ENCODE data around the gene PTGFRN.
A peak's percentile ranks its signal among the peaks of the same experiment; 100 is the strongest.

The PTGFRN gene

DNA sequence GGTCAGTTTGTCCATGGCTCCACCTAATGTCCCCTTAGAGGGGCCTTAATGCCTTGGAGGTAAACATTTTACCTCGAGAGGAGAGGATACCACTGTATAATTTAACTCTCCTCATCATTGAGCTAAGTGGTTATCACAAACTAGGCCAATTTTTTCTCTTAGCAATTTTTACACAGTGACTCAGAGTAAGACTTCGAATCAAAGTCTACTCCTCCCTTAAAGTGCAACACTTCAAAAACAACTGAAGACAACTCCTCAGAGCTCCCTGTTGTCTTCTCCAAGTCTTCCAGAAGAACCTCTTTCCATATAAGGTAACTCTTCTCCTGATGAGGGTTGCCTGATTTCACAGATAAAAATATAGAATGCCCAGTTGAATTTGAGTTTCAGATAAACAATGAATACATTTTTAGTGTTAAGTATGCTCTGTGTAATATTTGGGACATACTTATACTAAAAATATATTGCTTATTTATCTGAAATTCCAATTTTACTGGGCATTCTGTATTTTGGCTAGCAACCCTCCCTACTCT is 4.9 kb upstream of the PTGFRN start:
- no CpG with 5 or more reads among the region's 2 CpGs for WGBS, 2 donors (ENCODE audit: extremely low coverage in 2 of 2, insufficient read length in 2 of 2, insufficient replicate concordance in 1 of 2)

DNA sequence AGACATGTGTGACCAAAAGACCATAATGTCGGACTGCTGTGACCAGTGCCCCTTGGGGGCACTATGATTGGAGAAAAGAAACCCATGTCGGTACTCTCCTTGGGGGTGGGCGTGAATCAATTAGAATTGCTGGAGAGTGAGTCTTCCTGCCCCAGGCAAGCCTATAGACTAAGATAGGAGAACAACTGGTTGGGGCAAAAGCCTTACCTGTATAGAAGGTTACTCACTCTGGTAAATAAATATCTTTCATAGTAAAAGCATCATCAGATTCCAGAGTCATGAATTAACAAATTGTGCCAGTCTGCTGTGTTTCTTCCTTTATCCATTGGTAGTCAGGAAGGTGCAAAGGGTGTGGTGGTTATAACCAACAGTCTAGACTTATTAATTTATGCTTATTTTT is 2.9 kb upstream of the PTGFRN start:
- Histone ChIP-seq H3K27ac (replicated peaks; ENCODE audit: low read length) (no peak overlapping the region), H3K9ac (ENCODE audit: low read depth, low read length, poor library complexity) (no peak overlapping the region), H2BK120ac (ENCODE audit: low read depth, low read length) (no peak overlapping the region), H3K4me1 (ENCODE audit: control insufficient read depth in 2 of 2, insufficient read depth in 1 of 2, low read depth in 1 of 2, low read length in 2 of 2) (peaks cover 11 to 18% of the 10 kb centered on the region in 2 donors), H2AK5ac (ENCODE audit: low read depth, low read length) (no peak overlapping the region), H2BK12ac (ENCODE audit: low read length) (no peak overlapping the region), H4K8ac (ENCODE audit: low read depth, low read length) (no peak overlapping the region), H2BK15ac (ENCODE audit: low read length) (no peak overlapping the region), H3K9me3 (replicated peaks in 1 of 2; ENCODE audit: control insufficient read depth in 2 of 2, insufficient read depth in 1 of 2, low read depth in 1 of 2, low read length in 2 of 2) (no peaks in the 10 kb centered on the region), H3K79me1 (ENCODE audit: low read depth, low read length) (no peaks in the 10 kb centered on the region), H3K14ac (ENCODE audit: low read length) (no peak overlapping the region), H2AFZ (ENCODE audit: low read length) (no peak overlapping the region), H4K91ac (ENCODE audit: low read depth, low read length, poor library complexity) (no peak overlapping the region), H3K4me3 (ENCODE audit: low read length in 2 of 2) (no peak overlapping the region), H3K27me3 (ENCODE audit: control insufficient read depth in 3 of 3, insufficient read depth in 3 of 3, low read depth in 1 of 3, low read length in 3 of 3) (peaks cover 0 to 40% (median 3%) of the 10 kb centered on the region in 3 experiments), H2BK5ac (ENCODE audit: low read length) (no peak overlapping the region), H3K18ac (ENCODE audit: low read length) (no peak overlapping the region), H3K4ac (ENCODE audit: low read length) (no peak overlapping the region), H3K23ac (ENCODE audit: low read depth, low read length, poor library complexity) (no peak overlapping the region), H3K36me3 (replicated peaks in 1 of 2; ENCODE audit: control insufficient read depth in 2 of 2, insufficient read depth in 2 of 2, low read length in 2 of 2) (no peaks in the 10 kb centered on the region), H3K4me2 (ENCODE audit: insufficient read depth, low read length, poor library complexity, severe bottlenecking) (no peak overlapping the region)
- WGBS, 2 donors (ENCODE audit: extremely low coverage in 2 of 2, insufficient read length in 2 of 2, insufficient replicate concordance in 1 of 2): no CpG with 5 or more reads among the region's 3 CpGs
- no peak for DNase-seq (ENCODE audit: low spot score)

More for the DNA sequence above, 4.9 kb upstream of the PTGFRN start:
- no peak for DNase-seq (ENCODE audit: low spot score)
- no peak overlapping the region for H4K8ac ChIP-seq (ENCODE audit: low read depth, low read length)
- no peak overlapping the region for H4K91ac ChIP-seq (ENCODE audit: low read depth, low read length, poor library complexity)
- H2AK5ac ChIP-seq (ENCODE audit: low read depth, low read length): no peak overlapping the region
- no peak overlapping the region for H3K4me2 ChIP-seq (ENCODE audit: insufficient read depth, low read length, poor library complexity, severe bottlenecking)
- H3K27me3 ChIP-seq (ENCODE audit: control insufficient read depth in 3 of 3, insufficient read depth in 3 of 3, low read depth in 1 of 3, low read length in 3 of 3): peaks cover 0 to 53% (median 3%) of the 10 kb centered on the region in 3 experiments
- H3K36me3 ChIP-seq (replicated peaks in 1 of 2; ENCODE audit: control insufficient read depth in 2 of 2, insufficient read depth in 2 of 2, low read length in 2 of 2): no peaks in the 10 kb centered on the region
- no peak overlapping the region for H3K18ac ChIP-seq (ENCODE audit: low read length)
- no peaks in the 10 kb centered on the region for H3K9me3 ChIP-seq (replicated peaks in 1 of 2; ENCODE audit: control insufficient read depth in 2 of 2, insufficient read depth in 1 of 2, low read depth in 1 of 2, low read length in 2 of 2)
- no peak overlapping the region for H3K9ac ChIP-seq (ENCODE audit: low read depth, low read length, poor library complexity)
- H3K14ac ChIP-seq (ENCODE audit: low read length): no peak overlapping the region
- no peak overlapping the region for H3K4me3 ChIP-seq (ENCODE audit: low read length in 2 of 2)
- no peak overlapping the region for H3K23ac ChIP-seq (ENCODE audit: low read depth, low read length, poor library complexity)
- no peak overlapping the region for H3K27ac ChIP-seq (replicated peaks; ENCODE audit: low read length)
- H3K4me1 ChIP-seq (ENCODE audit: control insufficient read depth in 2 of 2, insufficient read depth in 1 of 2, low read depth in 1 of 2, low read length in 2 of 2): peaks cover 6 to 9% of the 10 kb centered on the region in 2 donors
- no peak overlapping the region for H2BK12ac ChIP-seq (ENCODE audit: low read length)
- no peak overlapping the region for H2BK15ac ChIP-seq (ENCODE audit: low read length)
- no peak overlapping the region for H2BK120ac ChIP-seq (ENCODE audit: low read depth, low read length)
- no peak overlapping the region for H2BK5ac ChIP-seq (ENCODE audit: low read length)
- no peak overlapping the region for H3K4ac ChIP-seq (ENCODE audit: low read length)
- H2AFZ ChIP-seq (ENCODE audit: low read length): no peak overlapping the region
- H3K79me1 ChIP-seq (ENCODE audit: low read depth, low read length): no peaks in the 10 kb centered on the region

DNA sequence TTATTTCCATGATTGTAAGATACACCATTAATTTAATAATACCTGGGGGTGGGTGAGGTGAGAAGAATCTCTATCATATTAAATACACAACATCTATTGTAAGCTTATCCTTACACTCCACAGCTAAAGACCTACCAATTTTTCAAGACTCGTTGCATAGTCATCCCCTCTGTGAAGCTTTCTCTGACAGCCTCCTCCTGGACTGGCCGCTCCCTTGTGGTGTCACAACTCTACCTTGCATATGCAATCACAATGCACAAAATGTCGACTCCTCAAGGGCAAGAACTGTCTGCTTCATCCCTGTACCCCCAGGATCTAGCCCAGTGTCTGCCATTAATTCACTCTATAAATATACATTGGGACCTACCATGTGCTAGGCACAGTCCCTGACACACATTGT is 2.4 kb upstream of the PTGFRN start:
- Histone ChIP-seq H3K79me1 (ENCODE audit: low read depth, low read length) (no peaks in the 10 kb centered on the region), H3K18ac (ENCODE audit: low read length) (no peak overlapping the region), H4K8ac (ENCODE audit: low read depth, low read length) (no peak overlapping the region), H3K14ac (ENCODE audit: low read length) (no peak overlapping the region), H2AK5ac (ENCODE audit: low read depth, low read length) (no peak overlapping the region), H4K91ac (ENCODE audit: low read depth, low read length, poor library complexity) (no peak overlapping the region), H3K9ac (ENCODE audit: low read depth, low read length, poor library complexity) (peak overlapping the region; percentile 18), H3K9me3 (replicated peaks in 1 of 2; ENCODE audit: control insufficient read depth in 2 of 2, insufficient read depth in 1 of 2, low read depth in 1 of 2, low read length in 2 of 2) (no peaks in the 10 kb centered on the region), H2BK120ac (ENCODE audit: low read depth, low read length) (no peak overlapping the region), H3K23ac (ENCODE audit: low read depth, low read length, poor library complexity) (no peak overlapping the region), H2BK15ac (ENCODE audit: low read length) (no peak overlapping the region), H2AFZ (ENCODE audit: low read length) (no peak overlapping the region), H2BK5ac (ENCODE audit: low read length) (no peak overlapping the region), H3K36me3 (replicated peaks in 1 of 2; ENCODE audit: control insufficient read depth in 2 of 2, insufficient read depth in 2 of 2, low read length in 2 of 2) (no peaks in the 10 kb centered on the region), H3K4me3 (ENCODE audit: low read length in 2 of 2) (no peak overlapping the region), H3K27ac (replicated peaks; ENCODE audit: low read length) (no peak overlapping the region), H3K4ac (ENCODE audit: low read length) (no peak overlapping the region), H3K27me3 (ENCODE audit: control insufficient read depth in 3 of 3, insufficient read depth in 3 of 3, low read depth in 1 of 3, low read length in 3 of 3) (peaks cover 0 to 34% (median 3%) of the 10 kb centered on the region in 3 experiments), H3K4me2 (ENCODE audit: insufficient read depth, low read length, poor library complexity, severe bottlenecking) (no peak overlapping the region), H3K4me1 (ENCODE audit: control insufficient read depth in 2 of 2, insufficient read depth in 1 of 2, low read depth in 1 of 2, low read length in 2 of 2) (peaks cover 14 to 18% of the 10 kb centered on the region in 2 donors), H2BK12ac (ENCODE audit: low read length) (no peak overlapping the region)
- WGBS, 2 donors (ENCODE audit: extremely low coverage in 2 of 2, insufficient read length in 2 of 2, insufficient replicate concordance in 1 of 2): no CpG with 5 or more reads among the region's 3 CpGs
- DNase-seq (ENCODE audit: low spot score): no peak

DNA sequence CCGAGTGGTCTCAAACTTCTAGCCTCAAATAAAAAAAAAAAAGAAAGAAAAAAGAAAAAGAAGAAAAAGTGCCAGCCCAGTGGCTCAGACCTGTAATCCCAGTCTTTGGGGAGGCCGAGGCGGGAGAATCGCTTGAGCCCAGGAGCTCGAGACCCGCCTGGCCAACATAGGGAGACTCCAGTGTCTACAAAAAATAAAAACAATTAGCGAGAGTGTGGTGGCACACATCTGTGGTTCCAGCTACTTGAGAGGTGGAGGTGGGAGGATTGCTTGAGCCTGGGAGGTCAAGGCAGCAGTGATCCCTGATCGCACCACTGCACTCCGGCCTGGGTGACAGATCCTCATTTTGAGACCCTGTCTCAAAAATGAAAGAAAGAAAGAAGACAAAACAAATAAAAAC is 1.4 kb upstream of the PTGFRN start:
- no peak overlapping the region for H2BK15ac ChIP-seq (ENCODE audit: low read length)
- H3K4me2 ChIP-seq (ENCODE audit: insufficient read depth, low read length, poor library complexity, severe bottlenecking): no peak overlapping the region
- no peaks in the 10 kb centered on the region for H3K36me3 ChIP-seq (replicated peaks in 1 of 2; ENCODE audit: control insufficient read depth in 2 of 2, insufficient read depth in 2 of 2, low read length in 2 of 2)
- H3K4me3 ChIP-seq (ENCODE audit: low read length in 2 of 2): no peak overlapping the region
- H3K4ac ChIP-seq (ENCODE audit: low read length): no peak overlapping the region
- WGBS, 2 donors (ENCODE audit: extremely low coverage in 2 of 2, insufficient read length in 2 of 2, insufficient replicate concordance in 1 of 2): no CpG with 5 or more reads among the region's 9 CpGs
- no peak overlapping the region for H2BK12ac ChIP-seq (ENCODE audit: low read length)
- no peaks in the 10 kb centered on the region for H3K9me3 ChIP-seq (replicated peaks in 1 of 2; ENCODE audit: control insufficient read depth in 2 of 2, insufficient read depth in 1 of 2, low read depth in 1 of 2, low read length in 2 of 2)
- no peak overlapping the region for H2BK120ac ChIP-seq (ENCODE audit: low read depth, low read length)
- no peak overlapping the region for H3K23ac ChIP-seq (ENCODE audit: low read depth, low read length, poor library complexity)
- no peak overlapping the region for H2AK5ac ChIP-seq (ENCODE audit: low read depth, low read length)
- no peak for DNase-seq (ENCODE audit: low spot score)
- no peaks in the 10 kb centered on the region for H3K79me1 ChIP-seq (ENCODE audit: low read depth, low read length)
- H3K9ac ChIP-seq (ENCODE audit: low read depth, low read length, poor library complexity): no peak overlapping the region
- H3K27me3 ChIP-seq (ENCODE audit: control insufficient read depth in 3 of 3, insufficient read depth in 3 of 3, low read depth in 1 of 3, low read length in 3 of 3): peaks cover 0 to 25% (median 3%) of the 10 kb centered on the region in 3 experiments
- H4K91ac ChIP-seq (ENCODE audit: low read depth, low read length, poor library complexity): no peak overlapping the region
- H3K4me1 ChIP-seq (ENCODE audit: control insufficient read depth in 2 of 2, insufficient read depth in 1 of 2, low read depth in 1 of 2, low read length in 2 of 2): peaks cover 14 to 18% of the 10 kb centered on the region in 2 donors
- no peak overlapping the region for H2AFZ ChIP-seq (ENCODE audit: low read length)
- H3K14ac ChIP-seq (ENCODE audit: low read length): no peak overlapping the region
- no peak overlapping the region for H2BK5ac ChIP-seq (ENCODE audit: low read length)
- H3K18ac ChIP-seq (ENCODE audit: low read length): no peak overlapping the region
- no peak overlapping the region for H3K27ac ChIP-seq (replicated peaks; ENCODE audit: low read length)
- no peak overlapping the region for H4K8ac ChIP-seq (ENCODE audit: low read depth, low read length)

All from neuronal stem cell (in vitro differentiated cells).